IPS DF 4.7 (cell line): ENCODE results near the gene IFI30.

Source experiments
- DNase-seq: peaks from one replicate; pipeline ENCODE4 v3.0.0-alpha.2; 2013; ENCODE audit warnings: low spot score; ENCODE audit errors: extremely low read depth

Gene IFI30

DNA sequence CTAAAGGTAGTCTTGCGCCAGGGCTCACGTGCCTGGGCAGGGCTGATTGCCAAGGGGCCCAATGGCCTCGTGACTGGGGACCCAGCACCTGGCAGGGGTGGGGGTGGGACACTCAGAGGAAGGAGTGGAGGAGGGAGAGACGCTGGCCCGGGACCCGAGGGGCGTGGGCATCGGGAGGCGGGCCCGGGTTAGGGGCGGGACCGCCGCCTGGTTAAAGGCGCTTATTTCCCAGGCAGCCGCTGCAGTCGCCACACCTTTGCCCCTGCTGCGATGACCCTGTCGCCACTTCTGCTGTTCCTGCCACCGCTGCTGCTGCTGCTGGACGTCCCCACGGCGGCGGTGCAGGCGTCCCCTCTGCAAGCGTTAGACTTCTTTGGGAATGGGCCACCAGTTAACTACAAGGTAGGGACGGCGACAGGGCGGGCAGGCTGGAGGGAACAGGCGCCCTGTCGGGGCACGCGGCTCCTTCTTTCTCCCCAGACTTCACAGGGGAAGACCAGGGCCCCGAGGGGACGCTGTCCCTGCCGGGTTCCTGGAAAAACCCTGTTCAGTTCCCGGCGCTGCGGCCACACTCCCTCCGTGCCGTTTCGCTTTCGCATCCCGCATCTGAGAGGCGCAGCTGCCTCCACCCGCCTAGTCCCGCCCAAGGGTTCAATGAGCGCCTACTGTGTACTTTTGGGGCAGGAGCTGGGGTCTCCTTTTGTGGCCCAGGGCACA, at the start of gene IFI30:
Gene IFI30 (plus strand): TSS at position 242 of the 717 bp plus-strand sequence. CDS start 29 bp downstream, at position 271.
- no peak for DNase-seq

DNA sequence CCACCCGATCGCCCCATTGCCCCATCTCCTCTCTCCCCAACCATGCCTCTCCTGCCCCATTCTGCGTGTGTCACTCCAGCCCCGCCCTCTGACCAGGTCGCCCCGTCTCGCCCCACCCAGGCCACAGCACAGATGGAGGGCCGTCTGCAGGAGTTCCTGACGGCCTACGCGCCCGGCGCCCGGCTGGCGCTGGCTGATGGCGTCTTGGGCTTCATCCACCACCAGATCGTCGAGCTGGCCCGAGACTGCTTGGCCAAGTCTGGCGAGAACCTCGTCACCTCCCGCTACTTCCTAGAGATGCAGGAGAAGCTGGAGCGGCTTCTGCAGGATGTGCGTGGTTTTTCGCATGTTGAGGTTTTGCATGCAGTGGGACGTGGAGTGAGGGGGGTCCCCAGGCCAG, 49.8 kb upstream of the IFI30 start:
- DNase-seq = no peak

DNA sequence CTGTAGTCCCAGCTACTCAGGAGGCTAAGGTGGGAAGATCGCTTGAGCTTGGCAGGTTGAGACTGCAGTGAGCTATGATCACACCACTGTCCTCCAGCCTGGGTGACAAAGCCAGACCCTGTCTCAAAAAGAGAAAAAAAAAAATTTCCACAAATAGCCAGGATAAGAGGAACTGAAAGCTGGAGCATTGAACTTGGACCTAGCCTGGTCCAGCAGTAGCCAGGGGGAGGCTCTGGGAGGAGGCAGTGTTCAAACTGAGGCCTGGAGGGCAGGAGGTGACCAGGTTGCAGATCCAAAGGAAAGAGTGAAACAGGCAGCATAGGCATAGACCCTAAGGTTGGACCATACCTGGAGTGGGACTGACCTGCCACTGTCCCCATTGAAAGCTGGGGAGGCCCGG, 47.5 kb upstream of the IFI30 start:
- DNase-seq = no peak

DNA sequence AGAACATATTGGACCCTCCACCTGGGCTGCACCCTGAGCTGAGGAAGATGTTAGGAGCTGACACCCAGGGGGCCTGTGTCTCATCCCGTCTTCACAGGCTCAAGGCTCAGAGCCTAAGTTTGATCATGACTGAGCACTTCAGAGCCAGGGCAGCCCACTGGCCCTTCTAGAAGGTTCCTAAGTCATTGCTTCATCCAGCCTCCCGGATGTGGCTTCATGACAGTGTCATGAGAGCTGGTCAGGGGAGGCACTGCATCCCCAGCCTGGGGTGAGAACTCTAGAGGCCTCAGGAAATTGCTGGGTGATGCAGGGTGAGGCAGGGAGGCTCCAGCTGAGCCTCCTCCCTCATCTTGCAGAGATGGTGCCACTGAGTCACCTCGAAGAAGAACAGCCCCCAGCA, 45.6 kb upstream of the IFI30 start:
- no peak for DNase-seq

DNA sequence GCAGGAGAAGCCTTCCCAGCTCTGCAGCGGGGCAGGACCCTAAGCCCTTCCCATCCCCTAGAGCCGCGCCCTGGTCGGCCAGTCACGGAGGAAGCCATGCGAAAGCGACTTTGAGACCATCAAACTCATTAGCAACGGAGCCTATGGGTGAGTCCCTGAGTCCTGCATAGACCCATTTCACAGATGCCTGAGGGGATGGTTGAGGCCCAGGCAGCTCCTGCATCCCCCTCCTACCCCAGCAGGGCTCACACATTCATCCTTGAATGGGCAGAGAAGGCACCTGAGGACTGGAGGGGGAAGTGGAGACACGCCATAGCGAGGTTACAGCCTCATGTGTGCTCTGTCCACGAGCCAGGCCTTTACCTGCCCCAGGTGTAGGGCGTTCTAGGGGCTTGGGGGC, 44.8 kb upstream of the IFI30 start:
- DNase-seq = no peak

DNA sequence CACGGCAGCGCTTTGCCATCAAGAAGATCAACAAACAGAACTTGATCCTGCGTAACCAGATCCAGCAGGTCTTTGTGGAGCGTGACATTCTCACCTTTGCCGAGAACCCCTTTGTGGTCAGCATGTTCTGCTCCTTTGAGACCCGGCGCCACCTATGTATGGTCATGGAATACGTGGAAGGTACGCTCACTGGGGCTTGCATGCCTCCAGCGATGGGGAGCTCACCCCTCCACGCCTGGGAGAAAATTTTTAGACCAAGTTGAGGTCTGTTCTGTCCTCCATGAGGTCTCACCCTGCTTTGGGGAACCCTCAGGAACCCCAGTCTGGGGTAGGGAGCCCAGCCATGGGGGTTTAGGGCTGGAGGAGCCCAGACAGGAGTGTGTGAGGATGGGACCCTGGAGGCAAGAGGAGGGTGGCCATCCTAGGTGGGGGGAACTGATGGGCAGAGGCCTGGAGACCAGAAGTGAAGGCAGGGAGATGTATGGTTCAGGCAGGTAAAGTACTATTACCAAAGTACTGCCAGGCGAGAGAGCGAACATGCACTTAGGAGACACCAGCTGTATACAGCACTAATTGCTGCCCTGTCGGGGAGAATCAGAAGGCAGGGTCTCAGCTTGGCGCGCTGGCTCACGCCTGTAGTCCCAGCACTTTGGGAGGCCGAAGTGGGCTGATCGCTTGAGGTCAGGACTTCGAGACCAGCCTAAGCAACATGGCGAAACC, 42.9 kb upstream of the IFI30 start:
- no peak for DNase-seq

DNA sequence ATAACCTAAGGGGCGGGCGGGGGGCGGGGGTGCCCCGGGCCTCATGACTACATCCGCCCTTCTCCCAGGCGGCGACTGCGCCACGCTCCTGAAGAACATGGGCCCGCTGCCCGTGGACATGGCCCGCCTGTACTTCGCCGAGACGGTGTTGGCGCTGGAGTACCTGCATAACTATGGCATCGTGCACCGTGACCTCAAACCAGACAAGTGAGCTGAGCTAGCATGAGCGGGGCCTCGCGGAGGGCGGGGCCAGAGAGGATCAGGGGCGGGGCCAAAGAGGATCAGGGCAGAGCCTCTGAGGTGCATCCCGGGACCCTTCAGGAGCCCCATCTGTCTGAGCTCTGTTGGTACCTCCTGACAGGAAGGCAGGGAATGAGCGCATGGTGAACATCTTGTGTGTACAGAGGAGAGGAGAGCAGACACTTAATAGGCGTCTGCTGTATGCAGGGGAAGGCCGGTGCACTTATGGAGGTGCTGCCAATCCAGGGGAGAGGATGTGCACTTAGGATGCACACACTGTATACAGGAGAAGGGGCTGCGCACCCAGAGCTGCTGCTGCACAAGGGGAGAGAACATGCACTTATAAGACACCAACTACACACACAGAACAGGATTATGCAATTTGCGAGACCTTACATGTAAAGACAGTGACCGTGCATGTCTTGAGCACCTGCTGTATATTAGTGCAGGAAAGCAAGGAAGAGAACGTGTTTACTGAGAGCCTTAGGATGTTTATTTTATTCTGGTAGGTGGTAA, 41.6 kb upstream of the IFI30 start:
- DNase-seq = no peak

DNA sequence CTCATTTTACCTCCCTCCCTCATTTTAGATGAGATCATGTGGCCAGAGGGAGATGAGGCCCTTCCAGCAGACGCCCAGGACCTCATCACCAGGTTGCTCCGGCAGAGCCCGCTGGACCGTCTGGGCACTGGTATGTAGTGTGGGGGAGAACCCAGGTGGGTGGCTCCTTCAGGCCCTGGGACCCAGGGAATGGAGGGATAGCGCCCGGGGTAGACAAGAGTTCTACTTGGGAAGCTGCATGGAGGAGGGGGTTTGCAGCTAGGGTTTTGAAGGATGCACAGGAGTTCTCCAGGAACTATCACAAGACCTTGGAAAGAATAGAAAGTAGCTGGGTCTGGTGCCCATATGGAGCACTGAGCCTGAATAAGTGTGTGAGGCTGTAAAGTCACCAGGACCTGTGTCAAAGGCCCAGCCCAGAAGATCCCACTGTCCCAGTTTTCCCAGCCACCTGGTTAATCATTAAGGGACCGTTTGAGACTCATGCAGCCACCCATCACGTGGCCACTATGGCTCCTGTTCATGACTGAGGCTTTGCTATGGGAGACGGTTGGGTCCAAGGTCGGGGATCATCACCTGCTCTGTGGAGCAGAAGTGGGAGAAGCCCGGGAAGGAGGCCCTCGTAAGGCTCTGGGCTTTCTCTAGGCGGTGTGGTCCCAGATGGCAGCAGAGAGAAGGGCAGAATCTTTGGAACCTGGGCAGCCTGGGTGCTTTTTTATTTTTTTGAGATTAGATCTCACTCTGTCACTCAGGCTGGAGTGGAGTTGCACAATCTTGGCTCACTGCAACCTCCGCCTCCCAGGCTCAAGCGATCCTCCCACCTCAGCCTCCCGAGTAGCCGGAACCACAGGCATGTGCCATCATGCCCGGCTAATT, 37.7 kb upstream of the IFI30 start:
- DNase-seq = no peak

DNA sequence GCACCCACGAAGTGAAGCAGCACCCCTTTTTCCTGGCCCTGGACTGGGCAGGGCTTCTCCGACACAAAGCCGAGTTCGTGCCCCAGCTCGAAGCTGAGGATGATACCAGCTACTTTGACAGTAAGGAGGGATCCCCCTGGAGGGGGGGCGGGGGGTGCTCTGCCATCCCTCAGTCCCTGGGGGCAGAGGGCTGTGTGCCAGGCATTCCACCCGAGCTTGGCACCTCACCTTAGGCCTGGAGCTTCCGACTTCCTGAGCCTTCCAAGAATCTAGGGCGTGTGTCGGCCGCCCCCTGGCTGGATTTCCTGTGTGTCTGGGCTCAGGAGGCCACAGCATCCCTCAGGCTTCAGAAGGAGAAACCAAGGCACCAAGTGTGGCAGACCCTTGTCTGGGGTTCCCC, 36.4 kb upstream of the IFI30 start:
- no peak for DNase-seq

DNA sequence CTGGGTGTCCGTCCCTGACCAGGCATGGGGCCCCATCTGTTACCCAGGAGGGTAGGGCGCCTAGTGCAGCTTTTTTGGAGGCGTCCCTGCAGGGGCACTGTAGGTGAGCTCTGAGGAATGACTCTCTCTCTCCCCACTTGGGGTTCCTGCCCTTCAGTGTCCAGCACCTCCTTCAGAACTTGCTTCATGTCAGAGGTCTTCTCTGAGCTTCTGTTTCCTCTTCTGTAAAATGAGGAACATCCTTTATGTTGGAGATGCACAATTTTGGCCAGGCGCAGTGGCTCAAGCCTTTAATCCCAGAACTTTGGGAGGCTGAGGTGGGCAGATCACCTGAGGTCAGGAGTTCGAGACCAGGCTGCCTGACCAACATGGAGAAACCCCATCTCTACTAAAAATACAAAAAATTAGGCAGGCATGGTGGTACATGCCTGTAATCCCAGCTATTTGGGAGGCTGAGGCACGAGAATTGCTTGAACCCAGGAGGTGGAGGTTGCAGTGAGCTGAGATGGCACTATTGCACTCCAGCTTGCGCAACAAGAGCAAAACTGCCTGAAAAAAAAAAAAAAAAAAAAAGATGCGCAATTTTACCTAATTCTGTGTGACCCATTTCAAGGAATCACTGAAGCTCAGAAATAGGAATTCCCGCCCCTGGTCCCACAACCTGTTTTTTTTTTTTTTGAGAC, 35.8 kb upstream of the IFI30 start:
- DNase-seq = no peak

DNA sequence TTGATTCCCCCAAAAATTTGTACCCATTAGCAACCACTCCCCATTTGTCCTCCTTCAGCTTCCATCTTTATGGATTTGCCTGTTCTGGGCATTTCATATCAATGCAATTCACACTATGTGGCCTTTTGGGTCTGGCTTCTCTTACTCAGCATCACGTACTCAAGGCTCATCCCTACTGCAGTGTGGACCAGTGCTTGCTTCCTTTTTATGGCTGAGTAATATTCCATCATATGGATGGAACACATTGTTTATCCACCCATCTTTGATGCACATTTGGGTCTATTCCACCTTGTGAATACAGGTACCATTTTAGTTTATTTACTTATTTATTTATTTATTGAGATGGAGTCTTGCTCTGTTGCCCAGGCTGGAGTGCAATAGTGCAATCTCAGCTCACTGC, 33.1 kb upstream of the IFI30 start:
- DNase-seq = no peak

DNA sequence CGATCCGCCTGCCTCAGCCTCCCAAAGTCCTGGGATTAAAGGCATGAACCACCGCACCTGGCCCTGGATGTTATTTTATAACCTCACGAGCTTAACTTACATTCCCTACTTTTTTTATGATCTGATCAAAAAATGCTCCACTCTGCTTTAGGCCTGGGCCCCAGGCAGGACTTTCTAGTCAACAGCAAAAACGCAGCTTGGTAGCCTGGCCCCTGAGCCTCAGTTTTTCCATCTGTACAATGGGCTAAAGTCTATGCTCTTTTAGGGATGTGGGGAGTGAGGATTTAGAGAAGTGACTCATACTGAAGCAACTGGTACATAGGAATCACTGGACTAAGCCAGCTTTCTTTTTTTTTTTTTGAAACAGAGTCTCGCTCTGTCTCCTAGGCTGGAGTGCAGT, 32.6 kb upstream of the IFI30 start:
- DNase-seq = no peak

DNA sequence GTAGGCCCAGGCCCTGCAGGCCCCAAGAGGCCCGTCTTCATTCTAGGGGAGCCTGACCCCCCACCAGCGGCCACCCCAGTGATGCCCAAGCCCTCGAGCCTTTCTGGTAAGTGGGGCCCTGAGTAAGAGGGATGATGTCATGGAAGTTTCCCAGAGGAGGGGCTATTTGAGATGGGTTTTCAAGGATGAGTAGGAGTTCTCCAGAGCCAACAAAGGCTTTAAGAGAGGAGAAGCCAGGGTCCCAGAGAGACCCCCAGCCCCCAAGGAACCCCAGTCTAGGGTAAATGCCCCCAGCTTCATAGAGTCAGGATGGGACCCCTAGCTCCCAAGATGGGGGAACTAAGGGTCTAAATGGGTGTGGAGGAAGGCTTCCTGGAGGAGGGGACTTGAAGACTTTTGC, 29.7 kb upstream of the IFI30 start:
- DNase-seq = no peak

DNA sequence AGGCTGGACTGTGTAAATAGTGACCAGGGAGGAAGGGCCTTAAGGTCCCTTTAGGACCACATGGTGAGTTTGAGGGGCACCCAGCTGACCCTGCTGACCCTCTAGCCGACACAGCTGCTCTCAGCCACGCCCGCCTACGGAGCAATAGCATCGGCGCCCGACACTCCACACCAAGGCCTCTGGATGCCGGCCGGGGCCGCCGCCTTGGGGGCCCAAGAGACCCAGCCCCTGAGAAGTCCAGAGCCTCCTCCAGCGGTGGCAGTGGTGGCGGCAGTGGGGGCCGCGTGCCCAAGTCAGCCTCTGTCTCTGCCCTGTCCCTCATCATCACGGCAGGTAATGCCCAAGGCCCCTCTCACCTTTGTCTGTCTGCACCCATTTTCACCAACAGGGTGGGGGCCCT, 29.3 kb upstream of the IFI30 start:
- DNase-seq = no peak

DNA sequence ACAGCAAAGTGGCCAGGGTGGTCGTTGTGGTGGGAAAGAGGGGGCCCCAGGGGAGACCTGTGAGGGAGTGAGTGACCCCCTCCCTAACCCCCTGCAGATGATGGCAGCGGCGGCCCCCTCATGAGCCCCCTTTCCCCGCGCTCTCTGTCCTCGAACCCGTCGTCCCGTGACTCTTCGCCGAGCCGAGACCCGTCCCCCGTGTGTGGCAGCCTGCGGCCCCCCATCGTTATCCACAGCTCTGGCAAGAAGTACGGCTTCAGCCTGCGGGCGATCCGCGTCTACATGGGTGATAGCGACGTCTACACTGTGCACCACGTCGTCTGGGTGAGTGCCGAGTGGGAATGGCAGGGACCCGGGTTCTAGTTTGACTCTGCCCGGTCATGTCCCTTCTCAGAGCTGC, 28.7 kb upstream of the IFI30 start:
- DNase-seq = no peak

DNA sequence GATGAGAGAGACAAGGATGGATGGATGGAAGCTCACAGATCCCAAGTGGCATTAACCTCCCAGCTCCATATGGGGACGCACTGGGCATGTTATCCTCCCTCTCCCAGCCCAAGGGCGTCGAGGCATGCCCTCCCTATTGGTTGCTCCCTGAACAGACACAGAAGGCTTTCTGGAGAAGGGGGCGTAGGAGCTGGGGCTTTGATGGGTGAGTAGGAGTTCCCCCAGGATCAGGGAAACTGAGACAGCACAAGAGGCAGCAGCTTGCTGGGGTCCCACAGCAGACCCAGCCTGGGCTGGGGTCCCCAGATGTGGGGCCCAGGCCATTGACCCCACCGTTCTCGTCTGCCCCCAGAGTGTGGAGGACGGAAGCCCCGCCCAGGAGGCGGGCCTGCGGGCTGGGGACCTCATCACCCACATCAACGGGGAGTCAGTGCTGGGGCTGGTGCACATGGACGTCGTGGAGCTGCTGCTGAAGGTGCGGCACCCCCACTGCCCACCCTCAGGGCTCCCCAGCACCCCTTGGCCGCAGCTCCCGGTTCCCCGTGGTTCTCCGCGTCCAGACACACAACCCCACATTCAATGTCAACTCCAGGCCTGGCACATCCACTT, 28.1 kb upstream of the IFI30 start:
- no peak for DNase-seq

DNA sequence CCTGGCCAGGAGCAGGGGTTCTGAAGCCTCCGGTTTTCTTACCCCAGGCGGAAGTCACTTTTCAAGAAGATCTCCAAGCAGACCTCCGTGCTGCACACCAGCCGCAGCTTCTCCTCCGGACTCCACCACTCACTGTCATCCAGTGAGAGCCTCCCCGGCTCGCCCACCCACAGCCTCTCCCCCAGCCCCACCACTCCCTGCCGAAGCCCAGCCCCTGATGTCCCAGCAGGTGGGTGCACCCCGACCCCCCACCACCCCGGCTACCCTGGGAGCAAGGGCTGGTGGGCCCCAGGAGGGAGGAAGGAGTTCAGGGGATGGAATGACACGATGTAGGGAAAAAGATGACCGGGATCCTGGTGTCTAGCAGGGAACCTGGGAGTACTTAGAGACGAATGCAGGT, 26.2 kb upstream of the IFI30 start:
- DNase-seq = no peak

DNA sequence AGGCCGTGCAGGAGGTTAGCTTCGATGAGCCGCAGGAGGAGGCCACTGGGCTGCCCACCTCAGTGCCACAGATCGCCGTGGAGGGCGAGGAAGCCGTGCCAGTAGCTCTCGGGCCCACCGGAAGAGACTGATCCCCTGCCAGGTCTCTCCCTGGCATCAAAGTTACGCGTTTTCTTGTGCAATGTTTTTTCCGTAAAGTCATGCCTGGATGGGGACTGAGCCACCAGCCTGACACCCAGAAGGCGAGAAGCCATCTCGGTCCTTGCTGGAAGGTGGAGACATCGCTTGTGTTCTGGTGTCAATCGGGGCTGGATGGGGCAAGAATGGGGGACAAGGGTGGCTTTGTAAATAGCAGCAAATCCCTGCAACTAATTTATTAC, 24.0 kb upstream of the IFI30 start:
- DNase-seq = no peak

DNA sequence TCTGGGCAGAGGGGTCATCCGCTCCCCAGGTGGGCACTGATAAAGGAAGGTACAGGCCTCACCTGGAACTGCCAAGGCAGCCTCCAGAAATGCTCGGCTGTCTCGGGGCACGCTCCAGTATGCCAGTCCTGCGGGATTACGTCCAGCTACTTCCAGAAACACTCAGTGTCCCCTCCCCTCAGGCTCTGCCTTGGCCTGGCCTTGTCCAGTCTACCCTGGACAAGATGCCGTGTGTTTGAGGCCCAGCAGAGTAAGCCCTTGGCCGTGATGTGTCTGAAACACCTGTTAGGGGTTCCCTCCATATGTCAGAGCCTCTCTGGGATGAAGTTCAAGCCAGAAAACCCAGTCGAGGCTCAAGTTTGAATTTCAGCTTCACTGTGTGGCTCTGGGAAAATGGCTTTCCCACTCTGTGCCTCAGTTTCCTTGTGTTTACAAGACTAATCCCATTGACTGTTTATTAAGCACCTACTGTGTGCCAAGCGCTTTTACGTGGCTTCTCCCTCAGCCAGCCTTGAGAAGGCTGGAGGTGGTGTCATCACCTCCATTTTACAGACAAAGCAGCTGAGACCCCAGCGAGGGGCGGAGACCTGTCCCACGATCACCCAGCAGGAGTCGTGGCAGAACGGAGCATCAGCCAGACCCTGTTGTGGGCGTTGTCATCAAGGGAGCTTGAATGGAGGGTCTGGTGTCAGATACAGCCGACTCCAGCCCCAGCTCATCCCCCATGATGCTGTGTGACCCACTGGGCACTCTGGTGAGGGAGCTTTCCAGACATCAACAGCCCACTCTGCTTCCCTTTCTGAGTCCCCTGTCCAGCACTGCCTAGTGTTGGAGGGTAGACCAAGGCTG, 22.6 kb upstream of the IFI30 start:
- no peak for DNase-seq

DNA sequence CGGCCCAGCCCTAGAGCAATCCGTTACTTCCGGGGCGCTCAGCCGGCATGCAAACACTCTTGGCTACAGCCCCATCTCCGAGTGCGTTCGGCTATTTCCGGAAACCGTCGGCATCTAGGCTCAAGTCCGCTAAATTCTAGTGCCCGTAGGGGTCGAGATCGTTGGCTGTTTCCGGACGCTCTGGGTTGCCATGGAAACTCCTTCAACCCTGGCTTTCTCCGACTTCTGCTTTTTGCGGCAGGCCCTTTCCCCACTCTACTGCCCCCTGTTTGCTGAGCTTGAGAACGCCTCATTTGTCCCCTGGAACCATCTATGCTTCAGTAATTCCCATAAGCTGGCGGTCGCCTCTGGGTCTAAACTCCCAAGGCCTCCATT, 21.2 kb upstream of the IFI30 start:
- DNase-seq = peak; percentile 98
